ENCODE data around the gene GJA3.

The GJA3 gene

DNA sequence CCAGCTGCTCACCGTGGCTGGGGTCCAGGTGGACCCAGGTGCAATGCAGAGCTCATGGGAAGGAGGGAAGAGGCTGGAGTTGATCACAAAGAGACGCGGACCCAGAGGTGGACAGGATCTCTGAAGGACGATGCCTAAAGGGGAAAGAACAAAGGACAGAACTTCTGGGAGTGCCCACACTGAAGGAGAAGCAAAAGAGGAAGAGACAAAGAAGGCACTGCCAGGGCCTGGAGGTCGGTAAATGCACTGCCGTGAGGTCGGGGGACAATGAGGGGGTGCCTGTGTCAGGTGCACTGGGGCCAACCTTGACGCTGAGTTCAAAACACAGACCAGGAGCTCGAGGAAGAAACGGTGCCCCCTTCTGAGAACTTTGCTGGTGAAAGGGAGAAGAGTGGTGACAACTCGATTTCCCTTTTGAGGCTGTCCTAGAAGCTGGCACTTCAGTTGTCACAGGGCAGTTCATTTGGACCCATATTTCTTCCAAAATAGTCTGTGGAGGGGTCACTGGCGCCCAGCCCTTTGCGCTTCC is 55.6 kb downstream of the GJA3 start:
- no peaks in the 10 kb centered on the region for H3K79me2 ChIP-seq (ENCODE audit: insufficient read depth, low read depth)
- no peaks in the 10 kb centered on the region for H3K27me3 ChIP-seq (ENCODE audit: insufficient read depth, low read depth)
- no peak overlapping the region for H2AFZ ChIP-seq (ENCODE audit: low read depth)
- no peaks in the 10 kb centered on the region for H4K20me1 ChIP-seq (ENCODE audit: insufficient read depth)
- H3K4me1 ChIP-seq (ENCODE audit: low read depth, poor library complexity, severe bottlenecking), result peaks cover 14% of the 10 kb centered on the region
- H3K4me3 ChIP-seq (IDR thresholded peaks at IDR 0.05; ENCODE audit: insufficient read depth, low read depth, low read length), result no peak overlapping the region
- no peak overlapping the region for H3K27ac ChIP-seq
- no peaks in the 10 kb centered on the region for H3K36me3 ChIP-seq (ENCODE audit: insufficient read depth)
- no peak overlapping the region for H3K4me2 ChIP-seq
- no peak overlapping the region for H3K9ac ChIP-seq
- TF ChIP-seq, protein P1, sequence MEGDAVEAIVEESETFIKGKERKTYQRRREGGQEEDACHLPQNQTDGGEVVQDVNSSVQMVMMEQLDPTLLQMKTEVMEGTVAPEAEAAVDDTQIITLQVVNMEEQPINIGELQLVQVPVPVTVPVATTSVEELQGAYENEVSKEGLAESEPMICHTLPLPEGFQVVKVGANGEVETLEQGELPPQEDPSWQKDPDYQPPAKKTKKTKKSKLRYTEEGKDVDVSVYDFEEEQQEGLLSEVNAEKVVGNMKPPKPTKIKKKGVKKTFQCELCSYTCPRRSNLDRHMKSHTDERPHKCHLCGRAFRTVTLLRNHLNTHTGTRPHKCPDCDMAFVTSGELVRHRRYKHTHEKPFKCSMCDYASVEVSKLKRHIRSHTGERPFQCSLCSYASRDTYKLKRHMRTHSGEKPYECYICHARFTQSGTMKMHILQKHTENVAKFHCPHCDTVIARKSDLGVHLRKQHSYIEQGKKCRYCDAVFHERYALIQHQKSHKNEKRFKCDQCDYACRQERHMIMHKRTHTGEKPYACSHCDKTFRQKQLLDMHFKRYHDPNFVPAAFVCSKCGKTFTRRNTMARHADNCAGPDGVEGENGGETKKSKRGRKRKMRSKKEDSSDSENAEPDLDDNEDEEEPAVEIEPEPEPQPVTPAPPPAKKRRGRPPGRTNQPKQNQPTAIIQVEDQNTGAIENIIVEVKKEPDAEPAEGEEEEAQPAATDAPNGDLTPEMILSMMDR (conservative IDR thresholded peaks at IDR 0.05; ENCODE audit: low read depth, low read length), result no peak

DNA sequence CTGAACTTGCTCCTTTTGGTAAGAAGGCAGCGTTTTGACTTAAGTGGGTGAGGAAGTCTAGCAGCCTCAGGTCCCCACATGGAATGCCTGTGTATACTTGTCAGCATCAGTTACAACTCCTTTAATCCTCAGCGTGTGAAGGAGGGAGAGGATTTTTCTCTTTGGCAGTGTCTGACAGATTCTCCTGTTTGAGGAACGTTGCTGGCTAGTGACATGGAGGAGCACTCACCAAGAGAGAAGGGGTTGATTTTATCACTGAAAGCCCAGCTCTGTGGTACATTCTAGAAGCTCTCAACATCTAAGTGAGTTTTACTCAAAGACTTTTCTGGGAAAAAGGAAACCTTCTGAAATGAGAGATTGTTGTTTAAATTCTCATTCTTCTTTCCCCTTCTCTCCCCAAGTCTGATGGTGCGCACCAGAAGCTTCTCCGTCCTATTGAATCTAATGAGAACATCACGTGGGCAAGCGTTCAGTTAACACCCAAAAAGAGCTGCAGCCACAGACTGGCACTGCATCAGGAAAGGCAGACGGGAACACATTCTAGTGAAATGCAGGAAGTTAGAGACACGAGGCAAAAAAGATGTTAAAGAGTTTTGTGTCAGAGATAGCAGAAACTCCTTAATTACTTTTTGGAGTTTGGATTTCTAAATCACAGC is 58.2 kb downstream of the GJA3 start:
- no peaks in the 10 kb centered on the region for H3K27me3 ChIP-seq (ENCODE audit: insufficient read depth, low read depth)
- no peak overlapping the region for H3K9ac ChIP-seq
- no peak overlapping the region for H3K4me3 ChIP-seq (IDR thresholded peaks at IDR 0.05; ENCODE audit: insufficient read depth, low read depth, low read length)
- no peaks in the 10 kb centered on the region for H4K20me1 ChIP-seq (ENCODE audit: insufficient read depth)
- H3K4me2 ChIP-seq, result no peak overlapping the region
- no peaks in the 10 kb centered on the region for H3K36me3 ChIP-seq (ENCODE audit: insufficient read depth)
- no peaks in the 10 kb centered on the region for H3K79me2 ChIP-seq (ENCODE audit: insufficient read depth, low read depth)
- no peak overlapping the region for H2AFZ ChIP-seq (ENCODE audit: low read depth)
- no peak overlapping the region for H3K27ac ChIP-seq
- peaks cover 14% of the 10 kb centered on the region for H3K4me1 ChIP-seq (ENCODE audit: low read depth, poor library complexity, severe bottlenecking)
- TF ChIP-seq, protein P1 (conservative IDR thresholded peaks at IDR 0.05; ENCODE audit: low read depth, low read length), result no peak

DNA sequence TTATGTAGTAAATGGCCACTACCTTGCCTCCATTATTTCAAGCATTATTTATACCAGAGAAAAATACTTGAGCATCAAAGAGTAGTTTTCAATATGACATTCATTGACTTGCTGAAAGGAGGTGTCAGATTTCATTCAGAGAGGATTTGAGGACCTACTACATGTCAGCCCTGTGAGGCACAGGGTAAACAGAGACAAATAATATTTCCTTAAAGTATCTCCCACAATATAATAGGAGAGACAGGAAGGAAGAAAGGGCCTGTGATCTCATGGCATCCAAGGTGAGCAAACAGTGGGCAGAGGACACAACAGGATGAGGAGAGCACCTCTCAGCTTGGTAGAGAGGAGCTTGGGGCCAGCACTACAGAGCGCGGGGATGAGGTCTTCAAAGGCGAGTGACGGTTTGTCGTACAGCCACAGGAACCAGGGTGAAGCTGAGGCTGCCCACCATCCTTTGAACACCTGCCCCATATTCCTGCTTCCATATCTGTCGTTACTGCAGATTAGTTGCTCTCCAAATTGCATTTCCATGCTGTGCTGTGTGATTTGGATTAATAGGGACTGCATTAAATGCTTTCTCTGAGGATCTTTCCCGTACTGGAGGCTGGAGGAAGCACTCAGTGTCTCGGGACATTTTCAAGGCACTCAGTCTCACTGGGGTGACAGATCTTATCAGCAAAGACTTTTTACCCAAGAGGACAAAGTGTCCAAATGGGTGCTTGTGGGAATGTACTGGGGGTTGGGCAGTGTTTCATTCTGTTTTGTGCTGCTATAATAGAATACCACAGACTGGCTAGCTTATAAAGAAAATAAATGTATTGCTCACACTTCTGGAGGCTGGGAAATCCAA is 59.2 kb downstream of the GJA3 start:
- H4K20me1 ChIP-seq (ENCODE audit: insufficient read depth), result no peaks in the 10 kb centered on the region
- H3K4me2 ChIP-seq, result no peak overlapping the region
- H3K36me3 ChIP-seq (ENCODE audit: insufficient read depth), result no peaks in the 10 kb centered on the region
- no peaks in the 10 kb centered on the region for H3K79me2 ChIP-seq (ENCODE audit: insufficient read depth, low read depth)
- H3K27me3 ChIP-seq (ENCODE audit: insufficient read depth, low read depth), result no peaks in the 10 kb centered on the region
- no peak overlapping the region for H3K27ac ChIP-seq
- H3K9ac ChIP-seq, result no peak overlapping the region
- no peak overlapping the region for H2AFZ ChIP-seq (ENCODE audit: low read depth)
- TF ChIP-seq, protein P1 (conservative IDR thresholded peaks at IDR 0.05; ENCODE audit: low read depth, low read length), result no peak
- peaks cover 9% of the 10 kb centered on the region for H3K4me1 ChIP-seq (ENCODE audit: low read depth, poor library complexity, severe bottlenecking)
- no peak overlapping the region for H3K4me3 ChIP-seq (IDR thresholded peaks at IDR 0.05; ENCODE audit: insufficient read depth, low read depth, low read length)

DNA sequence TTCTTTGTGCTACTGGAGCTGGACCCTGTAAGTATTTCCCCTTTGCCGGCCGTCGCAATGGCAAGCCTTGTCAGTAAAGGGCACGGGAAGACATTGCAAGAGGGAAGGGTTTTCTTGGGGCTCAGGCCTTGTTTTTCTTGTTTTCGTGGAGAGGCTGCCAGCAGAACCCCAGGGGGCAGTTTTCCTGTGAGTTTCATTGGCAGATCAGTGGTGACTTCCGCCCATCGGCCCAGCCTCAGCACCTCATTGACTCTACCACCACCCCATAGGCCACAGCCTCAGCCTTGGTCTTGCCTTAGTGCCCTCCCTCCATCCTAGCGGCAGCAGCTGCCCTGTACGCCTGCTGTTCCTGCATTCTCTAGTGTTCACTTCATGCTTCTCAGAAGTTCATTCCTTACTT is 61.5 kb downstream of the GJA3 start:
- TF ChIP-seq, protein P1 (conservative IDR thresholded peaks at IDR 0.05; ENCODE audit: low read depth, low read length), result no peak
- no peaks in the 10 kb centered on the region for H3K36me3 ChIP-seq (ENCODE audit: insufficient read depth)
- no peaks in the 10 kb centered on the region for H3K79me2 ChIP-seq (ENCODE audit: insufficient read depth, low read depth)
- no peaks in the 10 kb centered on the region for H3K4me1 ChIP-seq (ENCODE audit: low read depth, poor library complexity, severe bottlenecking)
- H3K27ac ChIP-seq, result no peak overlapping the region
- H3K4me2 ChIP-seq, result no peak overlapping the region
- no peaks in the 10 kb centered on the region for H3K27me3 ChIP-seq (ENCODE audit: insufficient read depth, low read depth)
- no peaks in the 10 kb centered on the region for H4K20me1 ChIP-seq (ENCODE audit: insufficient read depth)
- no peak overlapping the region for H2AFZ ChIP-seq (ENCODE audit: low read depth)
- H3K9ac ChIP-seq, result no peak overlapping the region
- H3K4me3 ChIP-seq (IDR thresholded peaks at IDR 0.05; ENCODE audit: insufficient read depth, low read depth, low read length), result no peak overlapping the region
